SH-SY5Y (cell line): ENCODE measurements around the gene EML1.

Experiments
- GATA2 ChIP-seq: IDR thresholded peaks from 2 replicates; pipeline ENCODE4 v1.6.1; 2011; ENCODE audit warnings: mild to moderate bottlenecking, low read depth, low read length
- GATA3 ChIP-seq: IDR thresholded peaks from 2 replicates; pipeline ENCODE4 v1.6.1; 2011; ENCODE audit warnings: low read depth, mild to moderate bottlenecking, low read length, moderate library complexity

DNA sequence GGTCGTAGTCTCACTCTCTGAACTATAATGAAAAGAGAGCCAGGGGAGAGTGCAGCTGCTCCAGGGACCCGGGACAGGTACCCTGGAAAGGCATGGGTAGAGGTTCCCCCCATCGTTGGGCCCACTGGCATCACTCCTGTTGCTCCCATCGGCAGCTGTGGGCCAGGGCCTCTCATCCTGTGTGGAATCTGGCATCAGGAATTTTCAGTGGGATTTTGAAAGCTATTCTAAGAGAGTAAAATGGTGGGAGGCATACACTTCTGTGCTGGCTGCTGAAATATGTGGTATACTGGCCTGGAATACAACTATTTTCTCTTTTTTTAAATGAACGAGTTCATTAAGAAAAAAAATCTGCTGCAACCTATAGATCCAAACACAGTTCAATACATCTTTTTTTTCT, 38.1 kb downstream of the EML1 start:
- no peak for TF ChIP-seq GATA2
- TF ChIP-seq GATA3 = no peak
